ENCODE results near the gene PRR13.

- TF ChIP-seq CTCF (IDR thresholded peaks at IDR 0.05) (no peak), EP300 (IDR thresholded peaks at IDR 0.05) (no peak), POLR2A (IDR thresholded peaks at IDR 0.05) (no peak), POLR2AphosphoS5 (IDR thresholded peaks at IDR 0.05) (no peak)
Observed at GRCh38 chr12:53410951-53411350, 30.6 kb upstream of the PRR13 start.
